Neural crest cell (in vitro differentiated cells): ENCODE data around the gene PTGDS. TPM values are rescaled to one million over a fixed set of nuclear protein-coding genes. Genes with fewer than 3 reads are reported as not detected.
A peak's percentile ranks its signal among the peaks of the same experiment; 100 is the strongest.

Experiments
- DNase-seq: peaks from one replicate; pipeline ENCODE4 v3.0.0; 2021; ENCODE audit warnings: low read depth, mixed read lengths, low spot score
- H3K27ac Mint-ChIP-seq: one replicate; pipeline ENCODE4 v1.8.0; 2021; ENCODE audit warnings: mild to moderate bottlenecking, mixed read lengths; ENCODE audit not compliant: unreplicated experiment
- H3K27me3 Mint-ChIP-seq: 2 replicates; pipeline ENCODE4 v1.8.0; 2021; ENCODE audit warnings: low read depth, mild to moderate bottlenecking, mixed read lengths
- H3K36me3 Mint-ChIP-seq: 2 replicates; pipeline ENCODE4 v1.8.0; 2021; ENCODE audit warnings: low read depth, mild to moderate bottlenecking, mixed read lengths
- H3K4me1 Mint-ChIP-seq: 2 replicates; pipeline ENCODE4 v1.8.0; 2021; ENCODE audit warnings: mixed read lengths
- H3K4me3 Mint-ChIP-seq: one replicate; pipeline ENCODE4 v1.8.0; 2021; ENCODE audit warnings: mild to moderate bottlenecking, mixed read lengths
- H3K9me3 Mint-ChIP-seq: 2 replicates; pipeline ENCODE4 v1.8.0; 2021; ENCODE audit warnings: mixed read lengths
- total RNA-seq: library from RNA; stranded (reverse); gene quantifications from 2 replicates; pipeline ENCODE4 v1.2.1, GENCODE V29; 2021
- TF ChIP-seq, protein P1 (sequence below): fragments of 200-600 bp; sonication (generic); conservative IDR thresholded peaks from 2 replicates; pipeline ENCODE4 v1.5.0; 2021; ENCODE audit warnings: antibody characterized with exemption, mild to moderate bottlenecking

PTGDS gene
- total RNA-seq, 1 donor from 2014 or later, result not detected

DNA sequence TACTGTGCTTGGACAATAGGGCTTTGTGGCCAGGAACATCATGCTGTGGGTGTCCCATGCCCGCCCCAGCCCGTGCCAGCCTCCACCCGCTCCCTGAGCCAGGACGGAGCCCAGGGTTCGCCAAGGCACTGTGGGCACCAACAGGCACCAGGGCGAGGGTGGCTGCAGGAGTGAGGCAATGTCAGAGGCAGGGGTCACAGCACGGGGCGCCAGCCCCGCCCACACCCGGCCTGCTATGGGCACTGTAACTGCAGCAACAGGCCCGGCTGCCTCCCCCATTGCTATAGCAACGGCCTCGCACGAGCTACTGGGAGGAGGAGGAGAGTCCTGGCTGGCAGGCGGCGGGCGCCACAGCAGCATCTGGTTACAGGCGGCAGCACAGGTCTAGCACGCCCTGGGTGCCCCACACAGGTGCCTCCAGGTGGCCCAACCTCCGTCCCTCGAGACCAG lies 48.2 kb downstream of the PTGDS start:
- H3K9me3 Mint-ChIP-seq, result no peaks in the 10 kb centered on the region
- DNase-seq, result peak; percentile 58
- TF ChIP-seq, protein P1, sequence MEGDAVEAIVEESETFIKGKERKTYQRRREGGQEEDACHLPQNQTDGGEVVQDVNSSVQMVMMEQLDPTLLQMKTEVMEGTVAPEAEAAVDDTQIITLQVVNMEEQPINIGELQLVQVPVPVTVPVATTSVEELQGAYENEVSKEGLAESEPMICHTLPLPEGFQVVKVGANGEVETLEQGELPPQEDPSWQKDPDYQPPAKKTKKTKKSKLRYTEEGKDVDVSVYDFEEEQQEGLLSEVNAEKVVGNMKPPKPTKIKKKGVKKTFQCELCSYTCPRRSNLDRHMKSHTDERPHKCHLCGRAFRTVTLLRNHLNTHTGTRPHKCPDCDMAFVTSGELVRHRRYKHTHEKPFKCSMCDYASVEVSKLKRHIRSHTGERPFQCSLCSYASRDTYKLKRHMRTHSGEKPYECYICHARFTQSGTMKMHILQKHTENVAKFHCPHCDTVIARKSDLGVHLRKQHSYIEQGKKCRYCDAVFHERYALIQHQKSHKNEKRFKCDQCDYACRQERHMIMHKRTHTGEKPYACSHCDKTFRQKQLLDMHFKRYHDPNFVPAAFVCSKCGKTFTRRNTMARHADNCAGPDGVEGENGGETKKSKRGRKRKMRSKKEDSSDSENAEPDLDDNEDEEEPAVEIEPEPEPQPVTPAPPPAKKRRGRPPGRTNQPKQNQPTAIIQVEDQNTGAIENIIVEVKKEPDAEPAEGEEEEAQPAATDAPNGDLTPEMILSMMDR, result no peak
- no peak overlapping the region for H3K27ac Mint-ChIP-seq
- peaks cover 13% of the 10 kb centered on the region for H3K4me1 Mint-ChIP-seq
- no peaks in the 10 kb centered on the region for H3K27me3 Mint-ChIP-seq
- H3K4me3 Mint-ChIP-seq, result peak overlapping the region; percentile 81
- no peaks in the 10 kb centered on the region for H3K36me3 Mint-ChIP-seq

DNA sequence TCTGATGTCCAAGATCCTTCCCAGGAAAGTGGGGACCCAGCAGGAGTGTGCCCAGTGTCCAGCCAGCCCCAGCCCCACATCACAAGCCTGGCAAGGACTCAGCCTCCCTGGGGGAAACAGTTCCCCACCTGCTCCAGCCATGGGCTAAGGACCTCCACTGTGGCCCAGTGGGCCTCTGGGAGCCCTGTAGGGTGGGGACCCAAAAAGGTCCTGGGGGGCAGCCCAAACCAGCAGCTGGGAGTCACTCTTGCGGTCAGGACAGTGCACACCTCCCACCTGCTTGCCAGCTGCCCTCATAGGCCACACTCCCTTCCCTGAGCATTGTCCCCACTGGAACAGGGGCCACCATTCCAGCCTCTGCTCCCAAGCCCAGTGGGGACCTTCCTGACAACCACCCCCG lies 49.1 kb downstream of the PTGDS start:
- H3K36me3 Mint-ChIP-seq, result no peaks in the 10 kb centered on the region
- no peak overlapping the region for H3K27ac Mint-ChIP-seq
- no peaks in the 10 kb centered on the region for H3K9me3 Mint-ChIP-seq
- no peaks in the 10 kb centered on the region for H3K27me3 Mint-ChIP-seq
- peaks cover 13% of the 10 kb centered on the region for H3K4me1 Mint-ChIP-seq
- H3K4me3 Mint-ChIP-seq, result no peak overlapping the region
- TF ChIP-seq, protein P1, result no peak
- no peak for DNase-seq

DNA sequence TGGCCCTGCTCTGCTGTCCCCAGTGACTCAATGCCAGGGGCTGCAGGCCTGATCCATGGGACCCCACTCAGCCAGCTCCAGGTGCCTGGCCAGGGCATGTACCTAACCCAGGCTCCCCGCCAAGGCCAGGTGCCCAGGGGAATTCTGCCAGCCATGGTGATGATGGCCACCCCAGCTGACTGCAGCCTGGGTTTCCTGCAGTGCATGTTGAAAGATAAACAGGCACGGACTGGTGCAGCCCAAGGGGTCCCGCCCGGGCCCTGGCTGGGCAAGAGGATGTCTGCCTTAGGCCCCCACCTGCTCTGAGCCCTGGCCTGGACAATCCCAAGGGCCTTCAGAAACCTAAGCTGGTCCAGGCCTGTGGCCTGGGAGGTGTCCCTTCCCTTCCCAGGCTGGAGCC lies 49.5 kb downstream of the PTGDS start:
- Mint-ChIP-seq H3K27ac (no peak overlapping the region), H3K4me1 (peaks cover 13% of the 10 kb centered on the region), H3K36me3 (no peaks in the 10 kb centered on the region), H3K27me3 (no peaks in the 10 kb centered on the region), H3K4me3 (peak overlapping the region; percentile 84), H3K9me3 (no peaks in the 10 kb centered on the region)
- no peak for DNase-seq
- TF ChIP-seq, protein P1, result no peak

DNA sequence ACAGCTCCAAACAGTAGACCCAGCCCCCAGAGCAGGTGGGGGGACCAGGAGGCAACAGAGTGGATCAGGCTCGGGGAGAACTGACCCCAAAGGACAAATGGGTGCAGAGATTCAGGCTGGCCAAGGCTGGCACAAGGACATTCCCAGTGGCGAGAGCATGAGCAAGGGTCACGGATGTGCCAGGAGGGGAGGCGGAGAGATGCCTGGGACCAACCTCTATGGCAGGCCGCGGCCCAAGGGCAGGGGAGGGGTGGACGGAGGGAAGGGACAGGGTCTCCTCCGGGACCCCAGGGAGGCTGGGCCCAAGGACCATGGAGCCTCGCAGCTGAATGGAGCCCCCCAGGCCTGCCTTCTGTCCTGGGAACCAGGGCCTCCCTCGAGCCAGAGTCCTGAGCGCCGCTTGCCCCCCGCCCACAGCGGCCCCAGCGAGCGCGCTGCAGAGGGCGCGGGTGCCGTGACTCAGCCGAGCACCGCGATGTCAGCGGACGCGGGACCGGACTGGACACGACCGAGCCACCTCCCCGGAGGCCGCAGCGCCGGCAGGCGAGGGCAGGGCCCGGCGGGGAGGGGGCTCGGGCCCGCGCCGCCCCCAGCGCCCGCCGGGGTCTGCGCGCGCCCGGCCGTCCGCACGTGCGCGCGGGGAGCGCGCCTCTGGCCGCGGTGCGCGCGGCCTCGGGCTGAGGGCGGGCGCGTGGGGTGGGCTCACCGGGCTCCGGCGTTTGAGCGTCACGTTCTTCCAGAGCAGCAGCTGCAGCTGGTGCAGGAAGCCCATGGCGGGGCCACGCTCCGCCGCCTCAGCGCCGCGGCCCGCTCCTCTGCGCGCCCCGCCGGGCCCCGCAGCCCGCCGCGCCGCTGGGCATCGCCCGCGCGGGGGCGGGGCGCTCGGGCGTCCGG lies 50.3 kb downstream of the PTGDS start, which contains the start of gene ABCA2:
ABCA2 (minus strand) TSS at position 869 of the 894 bp plus-strand sequence; CDS start at position 772, 97 bp downstream.
- TF ChIP-seq, protein P1, result no peak
- Mint-ChIP-seq H3K27me3 (no peaks in the 10 kb centered on the region), H3K4me1 (peaks cover 13% of the 10 kb centered on the region), H3K36me3 (no peaks in the 10 kb centered on the region), H3K4me3 (peak within 1 kb of the TSS; percentile 84), H3K9me3 (no peaks in the 10 kb centered on the region), H3K27ac (no peak within 1 kb of the TSS)
- DNase-seq, result peak; percentile 28

DNA sequence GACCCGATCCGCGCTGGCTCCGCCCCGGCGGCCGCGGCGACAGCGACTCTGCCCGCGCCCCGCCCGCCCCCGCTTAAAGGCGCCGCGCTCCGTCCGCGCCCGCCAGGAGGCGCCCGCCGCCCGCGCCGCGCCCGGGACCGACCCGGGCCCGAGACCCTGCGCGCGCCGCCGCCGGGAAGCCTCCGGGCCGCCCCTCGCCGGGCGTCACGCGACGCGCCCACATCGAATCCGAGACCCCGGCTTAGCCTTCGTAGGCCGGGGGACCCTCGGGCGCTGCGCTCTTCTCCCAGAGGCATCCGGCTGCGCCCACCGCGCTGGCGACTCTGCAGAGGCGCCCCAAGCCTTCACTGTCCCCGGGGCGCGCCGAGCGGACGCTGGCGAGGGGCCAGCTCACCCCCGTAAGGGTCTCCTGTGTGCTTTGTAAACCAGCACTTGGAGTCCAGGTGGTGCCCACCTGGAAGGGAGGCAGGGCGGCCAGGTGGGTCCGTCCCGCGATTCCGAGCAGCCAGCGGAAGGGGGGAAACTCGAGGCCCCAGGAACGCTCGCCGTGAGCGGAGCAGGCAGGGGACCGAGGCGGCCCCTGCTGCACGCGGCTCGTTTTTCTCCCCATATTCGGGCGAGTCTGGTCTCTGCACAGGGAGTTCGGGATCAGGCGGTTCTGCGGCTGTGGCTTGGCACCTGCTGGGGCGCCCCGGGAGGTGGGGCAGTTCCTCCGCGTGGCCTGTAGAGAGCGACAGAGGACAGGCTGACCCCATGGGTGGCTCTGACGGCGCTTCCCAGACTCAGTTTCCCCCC lies 51.2 kb downstream of the PTGDS start:
- TF ChIP-seq, protein P1, result peak; percentile 33
- peak; percentile 57 for DNase-seq
- Mint-ChIP-seq H3K27ac (no peak overlapping the region), H3K9me3 (no peaks in the 10 kb centered on the region), H3K4me1 (peaks cover 8% of the 10 kb centered on the region), H3K27me3 (no peaks in the 10 kb centered on the region), H3K36me3 (no peaks in the 10 kb centered on the region), H3K4me3 (peak overlapping the region; percentile 76)
